SKM-1 treated with dmso at 0.1 percent for 144 hours (cell line): ENCODE data around the gene TBX2.

Experiments used
- DNase-seq: peaks from one replicate; lab custom pipeline; 2025; ENCODE audit not compliant: unreplicated experiment; lab: John Stamatoyannopoulos, UW

TBX2 gene

DNA sequence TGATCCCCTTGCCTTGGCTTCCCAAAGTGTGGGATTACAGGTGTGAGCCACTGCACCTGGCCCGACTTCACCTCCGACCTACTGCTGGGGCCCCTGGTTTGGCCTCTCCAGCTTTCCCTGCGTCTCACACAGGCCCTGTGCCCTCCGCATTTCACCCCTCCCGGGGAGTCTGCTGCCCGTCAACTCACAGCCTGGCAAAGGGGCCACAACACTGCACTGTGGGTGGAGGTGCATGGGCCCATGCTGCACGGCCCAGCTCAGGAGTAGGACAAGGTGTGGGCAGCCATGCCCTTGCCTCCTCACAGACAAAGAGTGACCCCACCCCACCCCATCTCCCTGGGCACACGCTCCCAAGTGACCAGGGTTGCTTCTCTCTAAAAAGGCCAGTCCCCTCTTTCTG is 12.6 kb upstream of the TBX2 start:
- no peak for DNase-seq

GRCh38 chr17:61387511-61388305 is 11.9 kb upstream of the TBX2 start:
- DNase-seq, result no peak

- no peak for DNase-seq
Measured at GRCh38 chr17:61388561-61389356, 10.9 kb upstream of the TBX2 start.

DNA sequence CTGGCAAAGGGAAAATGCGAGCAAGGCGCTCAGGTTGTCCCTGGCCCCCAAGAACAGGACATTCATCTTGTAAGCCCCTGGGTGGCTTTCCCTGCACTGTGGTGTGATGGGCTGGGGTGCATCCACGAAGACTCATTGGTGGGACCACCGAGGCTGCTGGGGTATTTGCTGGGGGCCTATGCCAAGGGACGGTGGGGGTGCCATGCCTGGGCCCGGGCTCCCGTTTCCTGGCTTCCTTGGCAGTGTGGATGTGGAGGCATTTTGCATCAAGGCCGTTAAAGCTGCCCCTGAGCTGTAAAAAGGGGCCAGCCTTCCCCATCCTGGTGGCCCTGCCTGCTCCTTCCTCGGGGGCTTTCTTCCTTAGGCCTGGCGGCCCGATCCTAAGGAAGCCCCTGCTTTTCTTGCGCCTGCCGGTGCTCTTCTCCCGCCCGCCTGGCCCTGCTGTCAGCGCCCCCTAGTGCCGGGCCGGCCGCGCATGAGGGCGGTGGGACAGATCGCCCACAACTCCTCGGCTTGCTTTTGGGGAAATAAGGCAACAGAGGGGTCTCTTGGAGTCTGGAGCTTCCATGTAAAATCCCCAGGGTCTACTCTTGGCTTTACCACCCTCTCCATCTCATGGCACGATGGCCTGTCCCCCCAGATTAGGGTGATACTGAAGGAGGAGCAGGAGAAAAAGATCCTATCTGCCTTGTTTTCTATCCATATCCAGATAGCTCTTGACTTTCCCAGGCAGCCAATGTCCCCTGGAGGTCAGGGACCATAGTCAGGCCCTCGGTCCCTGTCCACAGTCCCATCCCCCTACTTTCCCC is 9.8 kb upstream of the TBX2 start:
- DNase-seq, result peak; percentile 40

- no peak for DNase-seq
Measured at GRCh38 chr17:61390479-61390791, 9.2 kb upstream of the TBX2 start.

DNA sequence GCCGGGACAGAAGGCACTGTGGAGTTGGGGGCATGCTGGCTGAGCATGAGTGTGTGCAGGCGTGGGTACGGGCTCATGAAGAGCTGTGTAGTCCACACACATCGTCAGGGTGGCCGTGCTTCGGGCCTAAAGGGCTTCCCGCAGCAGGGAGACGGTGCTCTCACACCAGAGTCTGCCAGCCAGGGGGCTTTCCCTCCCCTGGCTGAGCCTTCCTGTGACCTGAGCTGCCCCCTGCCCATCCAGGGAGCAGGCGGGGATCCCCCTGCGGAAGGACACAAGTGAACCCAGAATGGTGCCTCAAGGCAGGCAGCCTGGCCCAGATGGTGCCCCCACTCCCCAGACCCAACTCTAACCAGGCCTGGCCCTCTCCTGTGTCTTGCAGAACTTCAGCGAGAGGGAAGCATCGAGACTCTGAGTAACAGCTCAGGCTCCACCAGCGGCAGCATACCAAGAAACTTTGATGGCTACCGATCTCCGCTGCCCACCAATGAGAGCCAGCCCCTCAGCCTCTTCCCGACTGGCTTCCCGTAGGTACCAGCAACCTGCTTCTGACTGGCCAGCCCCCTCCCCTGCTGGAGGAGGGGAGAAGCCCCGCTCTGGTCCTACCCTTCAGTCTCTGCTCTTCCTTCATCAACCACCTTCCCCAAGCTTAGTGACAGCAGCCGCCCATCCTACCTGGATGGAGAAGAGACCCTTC is 7.9 kb upstream of the TBX2 start:
- no peak for DNase-seq

- DNase-seq, result no peak
Measured at GRCh38 chr17:61392679-61393078, 7.0 kb upstream of the TBX2 start.

DNA sequence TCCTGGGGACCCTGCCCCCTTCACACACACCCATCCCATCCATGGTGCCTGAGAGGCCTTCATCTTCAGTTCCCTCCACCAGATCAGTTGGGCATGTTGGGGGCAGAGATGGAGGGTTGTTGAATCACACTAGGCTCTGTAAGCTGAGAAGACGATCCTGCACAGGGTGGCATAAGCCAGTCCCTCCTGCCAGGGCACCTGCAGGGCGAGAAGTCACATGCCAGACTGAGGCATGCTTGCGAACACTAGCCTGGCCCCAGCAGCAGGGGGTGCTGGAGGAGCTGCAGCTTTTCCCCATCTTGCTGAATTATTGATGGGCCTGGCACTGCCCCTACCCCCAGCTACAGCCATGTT is 6.1 kb upstream of the TBX2 start:
- DNase-seq, result no peak

DNA sequence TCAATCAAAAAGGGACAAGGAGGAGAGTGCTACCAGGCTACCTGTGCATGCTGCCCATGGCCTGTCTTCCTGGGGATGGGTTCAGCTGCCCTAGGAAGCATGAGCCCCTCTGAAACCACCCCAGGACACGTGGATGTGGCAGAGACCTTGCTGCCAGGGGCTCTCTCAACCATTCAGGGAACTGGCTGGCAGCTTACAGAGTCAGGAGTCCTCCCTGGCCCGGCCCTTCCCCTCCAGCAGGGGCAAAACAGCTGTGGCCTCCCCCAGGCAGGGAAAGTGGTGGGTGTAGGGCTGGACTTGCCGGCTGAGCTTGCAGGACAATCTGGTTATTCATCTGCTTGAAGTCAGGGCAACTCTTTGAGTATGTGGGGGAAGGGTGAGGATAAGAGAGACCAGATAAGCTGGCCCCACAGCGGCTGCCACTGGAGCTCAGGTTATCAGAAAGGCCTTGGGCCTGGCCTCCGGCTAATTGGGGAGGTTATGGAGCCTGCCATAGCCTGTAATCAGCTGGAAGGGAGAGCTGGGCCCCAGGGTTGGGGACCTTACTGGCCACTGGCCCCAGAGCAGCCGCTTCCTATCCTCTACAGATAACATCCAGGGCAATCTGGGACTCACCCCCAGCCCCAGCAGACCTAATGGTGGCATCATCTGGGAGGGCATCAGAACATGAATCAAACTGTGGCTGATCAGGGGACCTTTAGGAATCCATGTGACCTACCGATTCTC is 5.6 kb upstream of the TBX2 start:
- no peak for DNase-seq

DNA sequence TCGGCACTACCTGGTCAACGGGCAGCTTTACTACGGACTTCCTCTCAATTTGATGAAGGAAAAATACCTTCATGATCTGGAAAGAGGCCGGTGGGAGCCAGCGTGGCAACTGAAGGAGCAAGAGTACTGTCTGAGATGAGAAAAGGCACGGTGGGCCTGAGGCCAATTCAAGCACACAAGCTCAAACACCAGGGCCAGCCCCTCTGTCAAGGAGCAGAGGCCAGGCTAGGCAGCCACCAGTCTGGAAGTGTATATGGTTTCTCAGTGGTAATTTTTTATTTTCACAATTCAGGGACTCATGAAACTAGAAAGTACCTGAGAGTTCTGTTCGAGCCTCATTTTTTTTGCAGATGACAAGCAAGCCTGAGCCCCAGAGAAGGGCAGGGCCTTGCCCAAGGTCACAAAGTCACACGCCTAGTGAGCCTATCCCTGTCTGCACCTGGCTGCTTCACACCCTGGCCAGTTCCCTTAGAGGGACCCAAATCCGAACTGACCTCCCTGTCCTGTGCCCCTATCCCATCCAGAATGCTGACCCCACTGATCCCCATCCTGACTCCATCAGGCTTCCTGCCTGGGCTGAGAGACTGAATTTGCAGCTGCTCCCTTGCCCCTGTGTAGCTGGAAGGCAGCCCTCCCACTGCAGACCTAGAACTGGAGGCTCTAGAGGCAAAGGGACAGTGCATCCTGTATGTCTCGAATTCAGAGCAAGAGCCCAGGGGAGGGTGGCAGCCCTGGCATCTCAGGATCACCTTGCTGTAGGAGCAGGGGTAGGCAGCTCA is 4.8 kb upstream of the TBX2 start:
- no peak for DNase-seq

- no peak for DNase-seq
Measured at GRCh38 chr17:61395409-61395982, 4.1 kb upstream of the TBX2 start.

- DNase-seq, result no peak
Measured at GRCh38 chr17:61395983-61396585, 3.6 kb upstream of the TBX2 start.

DNA sequence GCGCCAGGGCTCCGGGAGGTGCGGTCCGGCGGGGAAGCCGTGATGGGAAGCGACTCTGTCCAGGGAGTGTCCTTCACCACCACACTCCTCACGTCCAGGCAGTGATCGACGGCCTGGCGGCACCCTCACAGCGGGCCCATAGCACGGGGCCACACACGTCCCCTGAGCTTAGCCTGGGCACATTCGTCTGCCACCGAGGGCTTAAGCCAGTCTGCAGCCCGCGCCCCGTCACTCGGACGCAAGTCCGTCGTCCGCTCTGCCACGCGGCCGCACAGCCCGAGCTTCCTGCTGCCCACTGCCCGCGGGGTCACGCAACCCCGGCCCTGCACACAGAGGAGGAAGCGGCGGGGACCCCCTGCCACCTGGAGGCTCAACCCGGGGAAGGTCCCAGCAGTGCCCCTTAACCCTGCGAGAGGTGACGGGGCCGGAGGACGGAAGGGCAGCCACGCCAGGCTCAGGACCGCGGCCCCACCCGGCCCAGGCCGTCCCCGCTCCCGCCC is 3.0 kb upstream of the TBX2 start:
- no peak for DNase-seq

DNA sequence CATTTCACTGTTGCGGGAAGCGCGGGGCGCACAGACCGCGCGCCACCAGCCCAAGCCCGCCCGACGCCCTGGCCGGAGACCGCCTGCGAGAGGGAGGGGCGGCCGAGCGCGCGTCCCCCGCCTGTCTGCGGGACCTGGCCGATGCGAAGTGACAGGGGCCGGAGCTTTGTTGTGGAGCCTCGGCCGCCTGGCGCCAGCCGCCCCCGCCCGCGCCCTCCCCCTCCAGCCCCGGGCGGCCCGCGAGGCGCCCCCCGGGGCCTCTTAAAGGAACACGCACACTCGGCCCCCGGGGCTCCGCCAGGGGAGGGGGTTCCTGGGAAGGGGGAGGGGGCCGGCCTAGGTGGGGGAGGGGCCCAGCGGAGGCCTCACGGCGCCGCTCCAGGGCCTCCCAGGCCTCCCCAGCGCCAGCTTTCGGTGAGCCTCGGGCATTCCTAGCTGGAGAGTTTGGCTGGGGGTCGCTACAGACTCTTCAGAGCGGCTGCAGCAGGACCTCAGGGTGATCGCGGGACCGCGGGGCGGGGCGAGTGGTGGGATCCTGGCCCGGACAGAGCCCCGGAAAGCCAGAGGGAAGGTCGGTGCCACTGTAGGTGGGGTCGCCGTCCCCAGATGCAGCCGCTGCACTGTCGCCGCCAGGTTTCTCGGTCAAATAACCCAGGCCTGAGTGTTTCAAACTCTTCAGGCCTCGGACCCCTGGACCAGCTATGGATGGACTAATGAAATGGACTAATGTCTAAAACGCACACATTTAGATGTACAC is 2.4 kb upstream of the TBX2 start:
- DNase-seq, result no peak

GRCh38 chr17:61398721-61399130 is 917 bp upstream of the TBX2 start:
- DNase-seq, result no peak

DNA sequence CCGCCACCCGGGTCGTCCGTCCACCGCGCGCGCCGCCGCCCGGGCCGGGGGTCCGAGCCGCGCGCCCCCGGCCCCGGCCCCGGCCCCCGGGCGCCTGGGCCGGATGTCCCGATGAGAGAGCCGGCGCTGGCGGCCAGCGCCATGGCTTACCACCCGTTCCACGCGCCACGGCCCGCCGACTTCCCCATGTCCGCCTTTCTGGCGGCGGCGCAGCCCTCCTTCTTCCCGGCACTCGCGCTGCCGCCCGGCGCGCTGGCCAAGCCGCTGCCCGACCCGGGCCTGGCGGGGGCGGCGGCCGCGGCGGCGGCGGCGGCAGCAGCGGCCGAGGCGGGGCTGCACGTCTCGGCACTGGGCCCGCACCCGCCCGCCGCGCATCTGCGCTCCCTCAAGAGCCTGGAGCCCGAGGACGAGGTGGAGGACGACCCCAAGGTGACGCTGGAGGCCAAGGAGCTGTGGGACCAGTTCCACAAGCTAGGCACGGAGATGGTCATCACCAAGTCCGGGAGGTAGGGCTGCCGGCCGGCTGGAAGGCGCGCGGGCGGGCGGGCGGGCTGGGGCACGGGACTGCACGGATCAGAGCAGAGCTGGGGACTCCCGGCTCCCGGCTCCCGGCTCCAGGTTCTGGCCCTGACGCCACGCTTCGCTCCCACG is 548 bp downstream of the TBX2 start:
- DNase-seq, result no peak

- DNase-seq, result no peak
Measured at GRCh38 chr17:61400717-61401388, 1.2 kb downstream of the TBX2 start.
